GM12878 (cell line): ENCODE measurements around the gene DIS3L2. TPM values are rescaled to one million over a fixed set of nuclear protein-coding genes. Genes with fewer than 3 reads are reported as not detected.
"Not testable (repeated sequence)": the region's sequence is repeated elsewhere in the genome, so short reads cannot be mapped to it uniquely, and the experiment has no call there.

Experiments
- ATAC-seq: fragments of 200-7000 bp; cut with Tn5 transposase; 3 replicates; pipeline ENCODE4 v1.9.1; 2020; ENCODE audit warnings: mild to moderate bottlenecking, moderate library complexity
- BruUV-seq: library from RNA; stranded (reverse); fragments of 400-500 nt; replicated peaks from 2 replicates; lab custom pipeline; 2021; lab: Mats Ljungman, UMichigan
- CTCF ChIA-PET: fragments of 300-600 bp; sonication (Branson Sonifier 250); formaldehyde crosslinking; extraction: SDS; loops from one replicate; lab custom pipeline; 2021; ENCODE audit warnings: inconsistent platforms; lab: Yijun Ruan, JAX
- POLR2A ChIA-PET: fragments of 350-600 bp; formaldehyde crosslinking; extraction: SDS; loops from one replicate; lab custom pipeline; 2021; ENCODE audit warnings: inconsistent platforms; lab: Charles Lee
- RAD21 ChIA-PET: fragments of 300-600 bp; sonication (Branson Sonifier 250); formaldehyde crosslinking; loops from one replicate; lab custom pipeline; 2023; ENCODE audit warnings: antibody characterized with exemption; ENCODE audit not compliant: unreplicated experiment; lab: Charles Lee
- SMC1A ChIA-PET: fragments of 300-600 bp; sonication (Branson Sonifier 250); formaldehyde crosslinking; loops from one replicate; lab custom pipeline; 2023; ENCODE audit not compliant: unreplicated experiment, uncharacterized antibody; lab: Charles Lee
- DNase-seq: peaks from one replicate; pipeline ENCODE4 v3.0.0-alpha.2; 2011; ENCODE audit warnings: low read depth, low spot score
- FAIRE-seq: peaks from 3 replicates; lab custom pipeline; 2011; peaks lifted over from hg19 to GRCh38; lab: Jason Lieb, UNC
- H2AFZ ChIP-seq: 2 replicates; pipeline ENCODE4 v1.6.0; 2011; ENCODE audit warnings: low read depth, low read length, control low read depth; ENCODE audit not compliant: control insufficient read depth
- H3K27ac ChIP-seq: 2 replicates; pipeline ENCODE4 v1.5.1; 2011; ENCODE audit warnings: control low read depth; ENCODE audit not compliant: control insufficient read depth, insufficient read depth
- H3K27me3 ChIP-seq, 2 experiments: replicated peaks in 1 of 2; 2 replicates each; pipeline versions ENCODE4 v1.6.0 to v1.6.1; 2011; ENCODE audit warnings: low read length in 1 of 2; ENCODE audit not compliant: control insufficient read depth in 2 of 2, insufficient read depth in 2 of 2
- H3K36me3 ChIP-seq, 2 experiments: 2 replicates each; pipeline ENCODE4 v1.5.1; 2011; ENCODE audit warnings: low read length in 1 of 2; ENCODE audit not compliant: control insufficient read depth in 2 of 2, insufficient read depth in 2 of 2
- H3K4me1 ChIP-seq: 2 replicates; pipeline ENCODE4 v1.6.1; 2011; ENCODE audit warnings: mild to moderate bottlenecking, low read length, moderate library complexity, mixed read lengths; ENCODE audit not compliant: control insufficient read depth, insufficient read depth
- H3K4me2 ChIP-seq: 2 replicates; pipeline ENCODE4 v1.6.0; 2011; ENCODE audit warnings: control low read depth; ENCODE audit not compliant: control insufficient read depth, insufficient read depth
- H3K4me3 ChIP-seq: fragments of 200-600 bp; sonication (generic); 2 replicates; pipeline ENCODE4 v1.5.1; 2016
- H3K79me2 ChIP-seq: 2 replicates; pipeline ENCODE4 v1.6.0; 2011; ENCODE audit warnings: low read length; ENCODE audit not compliant: control insufficient read depth, insufficient read depth
- H3K9ac ChIP-seq: 2 replicates; pipeline ENCODE4 v1.8.0; 2011; ENCODE audit warnings: low read length, control low read depth, mixed read lengths; ENCODE audit not compliant: control insufficient read depth, insufficient read depth
- H3K9me3 ChIP-seq: replicated peaks from 3 replicates; pipeline ENCODE4 v1.5.1; 2011; ENCODE audit warnings: mild to moderate bottlenecking, low read length; ENCODE audit not compliant: control insufficient read depth, insufficient read depth
- H4K20me1 ChIP-seq: 2 replicates; pipeline ENCODE4 v1.6.0; 2011; ENCODE audit not compliant: control insufficient read depth, insufficient read depth
- GATAD2B ChIP-seq: fragments of 450-650 bp; conservative IDR thresholded peaks from 2 replicates; pipeline ENCODE4 v1.6.1; 2017; ENCODE audit warnings: low read depth, mild to moderate bottlenecking, moderate library complexity
- WGBS: methylation state at CpG from one replicate; pipeline ENCODE4 v1.1.6; 2016; ENCODE audit warnings: low lambda C conversion rate; ENCODE audit not compliant: insufficient replicate concordance, insufficient coverage; ENCODE audit errors: missing lambda C conversion rate; 5-methylcytosine and 5-hydroxymethylcytosine counted together
- in situ Hi-C: fragments of 300-500 bp; cut with MboI; formaldehyde crosslinking; loops from 9 replicates; pipeline ENCODE4 v1.14.3; 2018; ENCODE audit warnings: mixed read lengths
- intact Hi-C: fragments of 100-400 bp; cut with micrococcal nuclease; formaldehyde crosslinking; loops from one replicate; pipeline ENCODE4 v1.14.2; 2022; ENCODE audit not compliant: unreplicated experiment
- polyA plus RNA-seq, 11 experiments: library from polyadenylated mRNA; depleted of rRNA in 4 of 11; unstranded in 6 of 11; stranded (reverse) in 5 of 11; fragments of >200 nt; fragmentation: Nextera tagmentation in 4 of 11; fragmentation: Illumina TruSeq in 1 of 11; extraction: Ambion mirVana in 4 of 11; extraction: Trizol in 1 of 11; gene quantifications; 1 replicate in 1 of 11; 2 replicates in 10 of 11; pipeline versions ENCODE4 v1.2.1 to v1.2.3, GENCODE V29; 2011 to 2016; ENCODE audit warnings: inconsistent platforms in 2 of 11, missing spikeins in 2 of 11, low read depth in 1 of 11
- total RNA-seq, 4 experiments: library from RNA; depleted of rRNA in 3 of 4; stranded (reverse); fragments of >200 nt in 3 of 4; fragmentation: Illumina TruSeq in 1 of 4; extraction: Trizol in 1 of 4; gene quantifications; 2 replicates each; pipeline versions ENCODE4 v1.2.1 to v1.2.3, GENCODE V29; 2013 to 2021

Gene DIS3L2
- total and polyA plus RNA-seq, 10 of the 15 experiments (the other 5 are each of a cell fraction or from before 2014, with no cell fraction given) = 3.5 to 27.1 (median 16.0) TPM

DNA sequence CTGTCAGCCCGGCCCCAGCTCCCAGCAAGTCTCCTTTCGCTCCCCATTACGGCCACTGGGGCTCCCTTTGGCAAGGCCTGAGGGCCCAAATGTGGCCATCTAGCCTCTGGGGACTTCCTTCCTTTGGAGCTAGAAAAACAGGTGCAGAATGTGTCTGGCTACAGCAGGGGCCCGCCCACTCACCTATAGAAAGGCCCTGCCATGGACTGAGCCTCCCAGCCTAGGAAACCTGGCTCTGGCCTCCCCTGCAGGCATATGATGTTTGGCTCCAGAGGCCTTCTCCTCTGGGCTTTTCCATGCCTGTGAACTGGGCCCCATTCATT lies 361.8 kb downstream of the DIS3L2 start:
- peaks cover 8% of the 10 kb centered on the region for H3K4me1 ChIP-seq
- H3K4me2 ChIP-seq = no peak overlapping the region

DNA sequence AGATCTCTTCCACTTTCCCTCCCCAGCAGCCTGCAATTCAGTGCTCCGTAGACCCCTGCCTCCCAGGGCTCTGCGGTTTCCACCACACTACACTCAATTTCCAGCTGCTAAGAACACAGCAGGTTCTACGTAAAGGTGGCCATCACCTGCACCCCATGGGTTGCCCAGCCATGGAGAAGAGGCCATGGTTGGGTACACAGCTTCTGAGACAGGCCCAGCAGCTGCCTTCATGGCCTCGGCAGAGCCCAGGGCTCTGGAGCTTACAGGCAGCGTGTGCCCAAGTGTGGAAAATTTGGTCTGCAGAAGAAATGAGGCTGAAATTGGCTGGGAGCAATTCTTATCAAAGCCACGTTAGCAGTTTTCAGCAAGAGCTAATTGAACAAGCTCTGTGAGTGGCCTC lies 362.5 kb downstream of the DIS3L2 start:
- H3K36me3 ChIP-seq, DNase-seq, H3K79me2 ChIP-seq, H4K20me1 ChIP-seq, H2AFZ ChIP-seq, H3K27me3 ChIP-seq, H3K4me3 ChIP-seq, H3K27ac ChIP-seq, in situ Hi-C loops, H3K9me3 ChIP-seq, POLR2A ChIA-PET, ATAC-seq, H3K4me2 ChIP-seq, BruUV-seq, FAIRE-seq, H3K9ac ChIP-seq: not testable (repeated sequence)
- intact Hi-C loops = loop anchor here (10.0 kb wide), 1 partner anchor 179 kb away; no protein-coding TSS in a partner anchor
- WGBS = 53% methylated on average over 6 of the region's 6 CpGs
- peaks cover 10% of the 10 kb centered on the region for H3K4me1 ChIP-seq
- CTCF ChIA-PET = interaction anchor here (0.6 to 1.4 kb wide), 4 partner anchors 8 to 417 kb away, joined by 3 to 4 read pairs (median 4); no protein-coding TSS in a partner anchor
- SMC1A ChIA-PET = interaction anchor here (1.7 kb wide), 1 partner anchor 48 kb away, joined by 3 read pairs; no protein-coding TSS in a partner anchor
- RAD21 ChIA-PET = interaction anchor here (0.8 to 1.5 kb wide), 2 partner anchors 31 to 398 kb away, joined by 3 read pairs; no protein-coding TSS in a partner anchor

More for the DNA sequence above, 361.8 kb downstream of the DIS3L2 start:
- no peaks in the 10 kb centered on the region; a peak in 1 of 4 replicates for H3K36me3 ChIP-seq
- H3K9ac ChIP-seq = no peak overlapping the region
- no peaks in the 10 kb centered on the region for H3K9me3 ChIP-seq
- H2AFZ ChIP-seq = no peak overlapping the region
- in situ Hi-C loops = no loop called here
- ChIA-PET RAD21 (no interaction called here), CTCF (interaction anchor here (1.2 kb wide), 1 partner anchor 8 kb away, joined by 4 read pairs; no protein-coding TSS in a partner anchor), POLR2A (no interaction called here), SMC1A (no interaction called here)
- no peaks in the 10 kb centered on the region for H3K79me2 ChIP-seq
- ATAC-seq (no peak), FAIRE-seq (no peak), DNase-seq (no peak)
- intact Hi-C loops = loop anchor here (10.0 kb wide), 1 partner anchor 178 kb away; no protein-coding TSS in a partner anchor
- no TSS peak for BruUV-seq
- H3K27me3 ChIP-seq = no peaks in the 10 kb centered on the region
- no peak for TF ChIP-seq GATAD2B
- H3K27ac ChIP-seq = no peak overlapping the region
- 90% methylated on average over 4 of the region's 4 CpGs for WGBS
- H4K20me1 ChIP-seq = no peaks in the 10 kb centered on the region
- no peak overlapping the region for H3K4me3 ChIP-seq
